ENCODE measurements around the gene ARHGAP24.

The ARHGAP24 gene

GRCh38 chr4:86036736-86037135, 561.8 kb downstream of the ARHGAP24 start:
- DNase-seq: no peak

GRCh38 chr4:86038037-86038436, 563.1 kb downstream of the ARHGAP24 start:
- DNase-seq: no peak

GRCh38 chr4:86043755-86044592, 569.0 kb downstream of the ARHGAP24 start:
- no peak for DNase-seq

- no peak for DNase-seq
Measured at GRCh38 chr4:86044593-86044985, 569.6 kb downstream of the ARHGAP24 start.

GRCh38 chr4:86048426-86048825, 573.5 kb downstream of the ARHGAP24 start:
- DNase-seq: no peak

- no peak for DNase-seq
Measured at GRCh38 chr4:86050496-86050895, 575.5 kb downstream of the ARHGAP24 start.

Measured in activated CD4-positive, alpha-beta T cell treated with anti-CD3 and anti-CD28 coated beads for 1 hour (primary cell).